K562 (cell line): Measurements from ENCODE around the gene ITPR1. TPM values are rescaled to one million over a fixed set of nuclear protein-coding genes. Genes with fewer than 3 reads are reported as not detected.

ENCODE experiments used
- FUS ChIP-seq: fragments of 200-400 bp; formaldehyde crosslinking; optimal IDR thresholded peaks from 2 replicates; pipeline ENCODE3; 2017; ENCODE audit warnings: low read depth, low read length
- GTF2B ChIP-seq: IDR thresholded peaks from 2 replicates; pipeline ENCODE4 v1.6.1; 2011; ENCODE audit not compliant: insufficient read length; ENCODE audit errors: extremely low read depth
- HDAC1 ChIP-seq, 2 experiments: fragments of 450-650 bp; IDR thresholded peaks; 2 replicates each; pipeline ENCODE4 v1.6.1; 2016 to 2017; ENCODE audit warnings: inconsistent platforms in 1 of 2, mild to moderate bottlenecking in 1 of 2, moderate library complexity in 1 of 2
- HINFP ChIP-seq: fragments of 450-650 bp; conservative IDR thresholded peaks from 2 replicates; pipeline ENCODE4 v1.6.1; 2016; ENCODE audit warnings: missing genetic modification characterization, low read depth, mild to moderate bottlenecking, control low read depth, missing compliant biosample characterization
- MEF2A ChIP-seq: IDR thresholded peaks from 2 replicates; pipeline ENCODE4 v1.6.1; 2011; ENCODE audit warnings: low read depth, mild to moderate bottlenecking, low read length, moderate library complexity; ENCODE audit not compliant: control insufficient read depth
- NKRF ChIP-seq: fragments of 450-650 bp; IDR thresholded peaks from 2 replicates; pipeline ENCODE4 v1.6.1; 2016; ENCODE audit warnings: borderline replicate concordance
- NONO ChIP-seq, 2 experiments: fragments of 200-400 bp in 1 of 2; fragments of 450-650 bp in 1 of 2; formaldehyde crosslinking in 1 of 2; IDR thresholded peaks; 2 replicates each; pipeline ENCODE4 v1.6.1; 2017; ENCODE audit warnings: low read depth in 2 of 2, mild to moderate bottlenecking in 2 of 2, moderate library complexity in 2 of 2, low read length in 1 of 2
- SRSF9 ChIP-seq: fragments of 200-400 bp; formaldehyde crosslinking; IDR thresholded peaks from 2 replicates; pipeline ENCODE4 v1.6.1; 2017; ENCODE audit warnings: low read depth, low read length, borderline replicate concordance
- THAP12 ChIP-seq: fragments of 250-450 bp; sonication (Bioruptor Pico); IDR thresholded peaks from 2 replicates; pipeline ENCODE4 v1.9.0; 2021; ENCODE audit warnings: mild to moderate bottlenecking, inconsistent platforms
- ZNF232 ChIP-seq: sonication (generic); formaldehyde crosslinking; IDR thresholded peaks from 2 replicates; pipeline ENCODE4 v1.8.0; 2022; ENCODE audit warnings: mild to moderate bottlenecking, missing genetic modification reagents
- ZNF384 ChIP-seq: IDR thresholded peaks from 2 replicates; pipeline ENCODE4 v1.6.1; 2012; ENCODE audit warnings: low read depth, low read length, improper control_type of control experiment
- ZNF407 ChIP-seq: fragments of 450-650 bp; IDR thresholded peaks from 2 replicates; pipeline ENCODE4 v1.6.1; 2016; ENCODE audit warnings: low read depth
- polyA plus RNA-seq, 8 experiments: library from polyadenylated mRNA; depleted of rRNA in 4 of 8; stranded (reverse) in 5 of 8; unstranded in 3 of 8; fragments of >200 nt; fragmentation: Nextera tagmentation in 2 of 8; fragmentation: Illumina TruSeq in 1 of 8; extraction: Ambion mirVana in 2 of 8; extraction: Trizol in 1 of 8; gene quantifications; 2 replicates each; pipeline versions ENCODE4 v1.2.1 to v1.2.3, GENCODE V29; 2011 to 2014; ENCODE audit warnings: inconsistent platforms in 1 of 8, missing spikeins in 1 of 8
- total RNA-seq, 7 experiments: library from RNA; depleted of rRNA in 6 of 7; stranded (reverse); fragments of >200 nt in 6 of 7; fragmentation: Illumina TruSeq in 2 of 7; extraction: Trizol in 2 of 7; gene quantifications; 2 replicates each; pipeline versions ENCODE4 v1.2.1 to v1.2.3, GENCODE V29; 2011 to 2021; ENCODE audit warnings: low replicate concordance in 1 of 7

The ITPR1 gene
- total and polyA plus RNA-seq, 9 of the 15 experiments (the other 6 are each of a cell fraction or from before 2014, with no cell fraction given), result 22.4 to 40.0 (median 27.4) TPM

GRCh38 chr3:4543110-4543509 is 50.0 kb downstream of the ITPR1 start (continued):
- TF ChIP-seq ZNF384, result peak; percentile 76
- TF ChIP-seq ZNF232, result no peak
- TF ChIP-seq MEF2A, result no peak
- no peak for TF ChIP-seq SRSF9
- no peak for TF ChIP-seq NKRF
- no peak for TF ChIP-seq FUS
- no peak for TF ChIP-seq HINFP
- TF ChIP-seq HDAC1 (IDR thresholded peaks at IDR 0.05), result 0 out of 4 replicates have a peak, but pooled peaks of 1 of the 2 experiments have one; percentile 60
- TF ChIP-seq GTF2B, result no peak
- no peak for TF ChIP-seq ZNF407
- TF ChIP-seq THAP12 (CRISPR knock-in tag), result no peak
- no peak for TF ChIP-seq NONO (IDR thresholded peaks at IDR 0.05; ENCODE audit: low read depth in 2 of 2, low read length in 1 of 2)
